HG03571 (cell line): Measurements from ENCODE around the gene SPDYE3.
"Not testable (repeated sequence)": the region's sequence is repeated elsewhere in the genome, so short reads cannot be mapped to it uniquely, and the experiment has no call there.

Experiments
- ATAC-seq: cut with Tn5 transposase; IDR thresholded peaks from one replicate; pipeline ENCODE4 v1.9.1; 2021; ENCODE audit not compliant: unreplicated experiment

Gene SPDYE3

GRCh38 chr7:100307402-100307801 lies at the start of gene SPDYE3:
TSS of gene SPDYE3 (plus strand) at chr7:100307702. CDS start at chr7:100307886, 184 bp downstream.
- ATAC-seq = not testable (repeated sequence)

GRCh38 chr7:100259984-100260383 lies 47.5 kb upstream of the SPDYE3 start:
- ATAC-seq = not testable (repeated sequence)

- ATAC-seq = not testable (repeated sequence)
These were observed 44.6 kb upstream of the SPDYE3 start for GRCh38 chr7:100262896-100263295.

GRCh38 chr7:100264223-100264622 lies 43.3 kb upstream of the SPDYE3 start:
- not testable (repeated sequence) for ATAC-seq

GRCh38 chr7:100264669-100265165 lies 42.8 kb upstream of the SPDYE3 start:
- not testable (repeated sequence) for ATAC-seq

- ATAC-seq = not testable (repeated sequence)
These were observed 41.7 kb upstream of the SPDYE3 start for GRCh38 chr7:100265851-100266250.

GRCh38 chr7:100266576-100267354 lies 40.7 kb upstream of the SPDYE3 start:
- ATAC-seq = no peak

GRCh38 chr7:100267648-100268047 lies 39.9 kb upstream of the SPDYE3 start:
- no peak for ATAC-seq

GRCh38 chr7:100268882-100269281 lies 38.6 kb upstream of the SPDYE3 start:
- not testable (repeated sequence) for ATAC-seq

- not testable (repeated sequence) for ATAC-seq
These were observed 38.0 kb upstream of the SPDYE3 start for GRCh38 chr7:100269306-100270045.

- not testable (repeated sequence) for ATAC-seq
These were observed 37.2 kb upstream of the SPDYE3 start for GRCh38 chr7:100270046-100270918.

GRCh38 chr7:100270941-100271593 lies 36.4 kb upstream of the SPDYE3 start:
- not testable (repeated sequence) for ATAC-seq

GRCh38 chr7:100271716-100272537 lies 35.6 kb upstream of the SPDYE3 start:
- ATAC-seq = peak; percentile 82

GRCh38 chr7:100272538-100272902 lies 35.0 kb upstream of the SPDYE3 start:
- not testable (repeated sequence) for ATAC-seq

- ATAC-seq = no peak
These were observed 32.4 kb upstream of the SPDYE3 start for GRCh38 chr7:100275120-100275519.

GRCh38 chr7:100276126-100276525 lies 31.4 kb upstream of the SPDYE3 start:
- not testable (repeated sequence) for ATAC-seq

GRCh38 chr7:100282069-100282608 lies 25.4 kb upstream of the SPDYE3 start:
- ATAC-seq = not testable (repeated sequence)

- not testable (repeated sequence) for ATAC-seq
These were observed 24.4 kb upstream of the SPDYE3 start for GRCh38 chr7:100283147-100283546.
